Neural cell (in vitro differentiated cells): ENCODE data around the gene GDPD2. TPM values are rescaled to one million over a fixed set of nuclear protein-coding genes. Genes with fewer than 3 reads are reported as not detected.
"Not testable (repeated sequence)": the region's sequence is repeated elsewhere in the genome, so short reads cannot be mapped to it uniquely, and the experiment has no call there.

Experiments
- H2AFZ ChIP-seq: fragments of 200-600, 300-800 bp; sonication (generic), shearing (Covaris generic); 2 replicates; pipeline ENCODE4 v1.6.0; 2014; ENCODE audit warnings: low read depth, mild to moderate bottlenecking, antibody characterized with exemption, low read length, moderate library complexity
- H3F3A ChIP-seq: fragments of 200-600 bp; shearing (Covaris generic); 2 replicates; pipeline ENCODE4 v1.6.1; 2016; ENCODE audit warnings: mild to moderate bottlenecking, moderate library complexity, mixed read lengths, antibody characterized with exemption, low read length; ENCODE audit not compliant: insufficient read depth, poor library complexity, severe bottlenecking
- H3K27ac ChIP-seq: fragments of 200-600, 300-800 bp; sonication (generic), shearing (Covaris generic); 2 replicates; pipeline ENCODE4 v1.5.1; 2014; ENCODE audit warnings: mild to moderate bottlenecking, low read length, moderate library complexity
- H3K27me3 ChIP-seq: fragments of 300-800, 200-600 bp; sonication (generic), shearing (Covaris generic); 2 replicates; pipeline ENCODE4 v1.6.0; 2014; ENCODE audit warnings: mild to moderate bottlenecking, low read depth, low read length, moderate library complexity; ENCODE audit not compliant: insufficient read depth
- H3K36me3 ChIP-seq: fragments of 300-800, 200-600 bp; sonication (generic), shearing (Covaris generic); 2 replicates; pipeline ENCODE4 v1.5.1; 2014; ENCODE audit warnings: mild to moderate bottlenecking, antibody characterized with exemption, low read length, moderate library complexity; ENCODE audit not compliant: insufficient read depth
- H3K4me2 ChIP-seq: fragments of 300-800, 200-600 bp; sonication (generic), shearing (Covaris generic); 2 replicates; pipeline ENCODE4 v1.6.0; 2014; ENCODE audit warnings: mild to moderate bottlenecking, low read length
- H3K4me3 ChIP-seq: fragments of 300-800, 200-600 bp; sonication (generic), shearing (Covaris generic); 2 replicates; pipeline ENCODE4 v1.5.1; 2014; ENCODE audit warnings: mild to moderate bottlenecking, low read length, moderate library complexity
- H3K79me2 ChIP-seq: fragments of 200-600 bp; shearing (Covaris generic); replicated peaks from 2 replicates; pipeline ENCODE4 v1.6.0; 2014; ENCODE audit warnings: mild to moderate bottlenecking, low read length, moderate library complexity; ENCODE audit not compliant: insufficient read depth
- H3K9ac ChIP-seq: fragments of 300-800, 200-600 bp; sonication (generic), shearing (Covaris generic); 2 replicates; pipeline ENCODE4 v1.6.1; 2016; ENCODE audit warnings: mild to moderate bottlenecking, low read length, mixed read lengths
- H3K9me2 ChIP-seq: fragments of 200-600 bp; shearing (Covaris generic); 2 replicates; pipeline ENCODE4 v1.6.1; 2016; ENCODE audit warnings: mild to moderate bottlenecking, low read length, mixed read lengths; ENCODE audit not compliant: insufficient read depth
- H3K9me3 ChIP-seq: fragments of 200-600, 300-800 bp; sonication (generic), shearing (Covaris generic); 2 replicates; pipeline ENCODE4 v1.6.1; 2016; ENCODE audit warnings: mild to moderate bottlenecking, mixed run types, low read length, moderate library complexity, mixed read lengths
- H4K20me1 ChIP-seq: fragments of 200-600 bp; shearing (Covaris generic); 2 replicates; pipeline ENCODE4 v1.6.1; 2016; ENCODE audit warnings: mild to moderate bottlenecking, mixed run types; ENCODE audit not compliant: insufficient read depth
- CTCF ChIP-seq: fragments of 450-650 bp; IDR thresholded peaks from 2 replicates; pipeline ENCODE4 v1.5.1; 2014; ENCODE audit warnings: antibody characterized with exemption, mild to moderate bottlenecking, moderate library complexity; ENCODE audit not compliant: poor library complexity, severe bottlenecking
- EP300 ChIP-seq: fragments of 450-650 bp; conservative IDR thresholded peaks from 2 replicates; pipeline ENCODE4 v1.6.1; 2014; ENCODE audit warnings: antibody characterized with exemption, mild to moderate bottlenecking, moderate library complexity; ENCODE audit not compliant: poor library complexity, severe bottlenecking
- EZH2 ChIP-seq: fragments of 200-600, 300-800 bp; shearing (Covaris generic), sonication (generic); IDR thresholded peaks from 2 replicates; pipeline ENCODE4 v1.6.1; 2014; ENCODE audit warnings: antibody characterized with exemption, low read length, borderline replicate concordance, mild to moderate bottlenecking; ENCODE audit not compliant: insufficient read depth, poor library complexity, severe bottlenecking
- MXI1 ChIP-seq: fragments of 450-650 bp; conservative IDR thresholded peaks from 2 replicates; pipeline ENCODE4 v1.6.1; 2014; ENCODE audit warnings: antibody characterized with exemption, mild to moderate bottlenecking; ENCODE audit not compliant: poor library complexity, severe bottlenecking
- POLR2AphosphoS5 ChIP-seq: IDR thresholded peaks from 2 replicates; pipeline ENCODE4 v1.6.1; 2012
- RAD21 ChIP-seq: fragments of 450-650 bp; conservative IDR thresholded peaks from 2 replicates; pipeline ENCODE4 v1.6.1; 2014; ENCODE audit warnings: antibody characterized with exemption, mild to moderate bottlenecking, moderate library complexity
- REST ChIP-seq: IDR thresholded peaks from 2 replicates; pipeline ENCODE4 v1.6.1; 2012; ENCODE audit warnings: borderline replicate concordance
- SMC3 ChIP-seq: fragments of 450-650 bp; conservative IDR thresholded peaks from 2 replicates; pipeline ENCODE4 v1.6.1; 2014; ENCODE audit warnings: antibody characterized with exemption, mild to moderate bottlenecking, moderate library complexity; ENCODE audit not compliant: poor library complexity
- TAF1 ChIP-seq: IDR thresholded peaks from 2 replicates; pipeline ENCODE4 v1.6.1; 2012; ENCODE audit warnings: low read depth
- polyA plus RNA-seq: library from polyadenylated mRNA; depleted of rRNA; stranded (reverse); fragments of >200 nt; gene quantifications from 2 replicates; pipeline ENCODE4 v1.2.3, GENCODE V29; 2014

Gene GDPD2
- polyA plus RNA-seq, 1 donor from 2014 or later: not detected

- no peak for TF ChIP-seq CTCF
These were observed 36.9 kb upstream of the GDPD2 start (continued) for GRCh38 chrX:70386235-70386634.

- Histone ChIP-seq H3K4me2 (no peak overlapping the region), H3K79me2 (no peaks in the 10 kb centered on the region), H3K9me2 (no peaks in the 10 kb centered on the region), H3K9me3 (no peaks in the 10 kb centered on the region), H3K27ac (no peak overlapping the region), H3K27me3 (no peaks in the 10 kb centered on the region), H3K36me3 (no peaks in the 10 kb centered on the region), H3K4me3 (no peak overlapping the region), H4K20me1 (no peaks in the 10 kb centered on the region), H3F3A (no peaks in the 10 kb centered on the region), H2AFZ (no peak overlapping the region), H3K9ac (no peak overlapping the region)
- TF ChIP-seq REST: no peak
- no peak for TF ChIP-seq MXI1
- TF ChIP-seq RAD21: no peak
These were observed 24.2 kb upstream of the GDPD2 start for GRCh38 chrX:70398899-70399298.

- H2AFZ ChIP-seq, H3K4me3 ChIP-seq, H3K27ac ChIP-seq, H3K9ac ChIP-seq, H3K79me2 ChIP-seq, H3K27me3 ChIP-seq, H3K9me2 ChIP-seq, H3K4me2 ChIP-seq, H3F3A ChIP-seq, H3K36me3 ChIP-seq, H3K9me3 ChIP-seq, H4K20me1 ChIP-seq: not testable (repeated sequence)
These were observed 22.9 kb upstream of the GDPD2 start for GRCh38 chrX:70400181-70400580.

- Histone ChIP-seq H3F3A (no peaks in the 10 kb centered on the region), H3K9ac (no peak overlapping the region), H3K36me3 (no peaks in the 10 kb centered on the region), H3K27ac (no peak overlapping the region), H4K20me1 (no peaks in the 10 kb centered on the region), H3K4me3 (no peak overlapping the region), H3K4me2 (no peak overlapping the region), H3K9me2 (no peaks in the 10 kb centered on the region), H3K9me3 (no peaks in the 10 kb centered on the region), H2AFZ (no peak overlapping the region), H3K27me3 (no peaks in the 10 kb centered on the region), H3K79me2 (no peaks in the 10 kb centered on the region)
- no peak for TF ChIP-seq POLR2AphosphoS5
- TF ChIP-seq MXI1: no peak
- TF ChIP-seq EZH2: no peak
- no peak for TF ChIP-seq RAD21
- TF ChIP-seq EP300: no peak
- TF ChIP-seq SMC3: no peak
- no peak for TF ChIP-seq TAF1
- TF ChIP-seq REST: no peak
- TF ChIP-seq CTCF: no peak
These were observed 20.4 kb upstream of the GDPD2 start for GRCh38 chrX:70402721-70403120.
